ENCODE data around the gene ROR1. TPM values are rescaled to one million over a fixed set of nuclear protein-coding genes. Genes with fewer than 3 reads are reported as not detected.
A peak's percentile ranks its signal among the peaks of the same experiment; 100 is the strongest.
"Not testable (repeated sequence)": the region's sequence is repeated elsewhere in the genome, so short reads cannot be mapped to it uniquely, and the experiment has no call there.

The ROR1 gene
- total RNA-seq, 1 donor from 2014 or later = 0.26 TPM

GRCh38 chr1:64215576-64215975 is 441.8 kb downstream of the ROR1 start:
- TF ChIP-seq CTCF (IDR thresholded peaks at IDR 0.05; ENCODE audit: insufficient read depth, low read length, severe bottlenecking) = no peak
- H3K36me3 ChIP-seq (ENCODE audit: control insufficient read depth, insufficient read depth, low read length) = no peaks in the 10 kb centered on the region
- H3K27me3 ChIP-seq (ENCODE audit: control insufficient read depth, insufficient read depth, low read length) = no peaks in the 10 kb centered on the region
- H3K4me3 ChIP-seq (ENCODE audit: low read depth, low read length) = no peak overlapping the region
- DNase-seq (ENCODE audit: low read depth) = no peak
- FAIRE-seq = no peak

GRCh38 chr1:64220241-64220640 is 446.4 kb downstream of the ROR1 start:
- no peak for TF ChIP-seq CTCF (IDR thresholded peaks at IDR 0.05; ENCODE audit: insufficient read depth, low read length, severe bottlenecking)
- H3K27me3 ChIP-seq (ENCODE audit: control insufficient read depth, insufficient read depth, low read length) = no peaks in the 10 kb centered on the region
- H3K36me3 ChIP-seq (ENCODE audit: control insufficient read depth, insufficient read depth, low read length) = no peaks in the 10 kb centered on the region
- no peak for FAIRE-seq
- DNase-seq (ENCODE audit: low read depth) = no peak
- no peak overlapping the region for H3K4me3 ChIP-seq (ENCODE audit: low read depth, low read length)

GRCh38 chr1:64223329-64224151 is 449.7 kb downstream of the ROR1 start:
- DNase-seq (ENCODE audit: low read depth) = peak; percentile 81

GRCh38 chr1:64224236-64224635 is 450.4 kb downstream of the ROR1 start:
- not testable (repeated sequence) for H3K27me3 ChIP-seq (ENCODE audit: control insufficient read depth, insufficient read depth, low read length); FAIRE-seq; H3K36me3 ChIP-seq (ENCODE audit: control insufficient read depth, insufficient read depth, low read length); H3K4me3 ChIP-seq (ENCODE audit: low read depth, low read length); DNase-seq (ENCODE audit: low read depth)

More at GRCh38 chr1:64223329-64224151, 449.7 kb downstream of the ROR1 start:
- no peak for TF ChIP-seq CTCF (IDR thresholded peaks at IDR 0.05; ENCODE audit: insufficient read depth, low read length, severe bottlenecking)
- Histone ChIP-seq H3K4me3 (ENCODE audit: low read depth, low read length) (no peak overlapping the region), H3K27me3 (ENCODE audit: control insufficient read depth, insufficient read depth, low read length) (no peaks in the 10 kb centered on the region), H3K36me3 (ENCODE audit: control insufficient read depth, insufficient read depth, low read length) (no peaks in the 10 kb centered on the region)
- no peak for FAIRE-seq

- Histone ChIP-seq H3K27me3 (ENCODE audit: control insufficient read depth, insufficient read depth, low read length) (no peaks in the 10 kb centered on the region), H3K4me3 (ENCODE audit: low read depth, low read length) (no peak overlapping the region), H3K36me3 (ENCODE audit: control insufficient read depth, insufficient read depth, low read length) (no peaks in the 10 kb centered on the region)
- FAIRE-seq (no peak), DNase-seq (ENCODE audit: low read depth) (no peak)
- TF ChIP-seq CTCF (IDR thresholded peaks at IDR 0.05; ENCODE audit: insufficient read depth, low read length, severe bottlenecking) = no peak
These were observed 454.5 kb downstream of the ROR1 start for GRCh38 chr1:64228167-64228957.

GRCh38 chr1:64229307-64229706 is 455.5 kb downstream of the ROR1 start:
- no peak for TF ChIP-seq CTCF (IDR thresholded peaks at IDR 0.05; ENCODE audit: insufficient read depth, low read length, severe bottlenecking)
- Histone ChIP-seq H3K36me3 (ENCODE audit: control insufficient read depth, insufficient read depth, low read length) (no peaks in the 10 kb centered on the region), H3K4me3 (ENCODE audit: low read depth, low read length) (no peak overlapping the region), H3K27me3 (ENCODE audit: control insufficient read depth, insufficient read depth, low read length) (no peaks in the 10 kb centered on the region)
- FAIRE-seq (no peak), DNase-seq (ENCODE audit: low read depth) (no peak)
